ENCODE results near the gene TRPM1. TPM values are rescaled to one million over a fixed set of nuclear protein-coding genes. Genes with fewer than 3 reads are reported as not detected.

TRPM1 gene
- total RNA-seq, 1 donor from 2014 or later, result not detected

- H3K4me3 ChIP-seq (ENCODE audit: low read depth, low read length), result no peak overlapping the region
- no peaks in the 10 kb centered on the region for H3K36me3 ChIP-seq (ENCODE audit: control insufficient read depth, insufficient read depth, low read length)
- TF ChIP-seq, protein P1, sequence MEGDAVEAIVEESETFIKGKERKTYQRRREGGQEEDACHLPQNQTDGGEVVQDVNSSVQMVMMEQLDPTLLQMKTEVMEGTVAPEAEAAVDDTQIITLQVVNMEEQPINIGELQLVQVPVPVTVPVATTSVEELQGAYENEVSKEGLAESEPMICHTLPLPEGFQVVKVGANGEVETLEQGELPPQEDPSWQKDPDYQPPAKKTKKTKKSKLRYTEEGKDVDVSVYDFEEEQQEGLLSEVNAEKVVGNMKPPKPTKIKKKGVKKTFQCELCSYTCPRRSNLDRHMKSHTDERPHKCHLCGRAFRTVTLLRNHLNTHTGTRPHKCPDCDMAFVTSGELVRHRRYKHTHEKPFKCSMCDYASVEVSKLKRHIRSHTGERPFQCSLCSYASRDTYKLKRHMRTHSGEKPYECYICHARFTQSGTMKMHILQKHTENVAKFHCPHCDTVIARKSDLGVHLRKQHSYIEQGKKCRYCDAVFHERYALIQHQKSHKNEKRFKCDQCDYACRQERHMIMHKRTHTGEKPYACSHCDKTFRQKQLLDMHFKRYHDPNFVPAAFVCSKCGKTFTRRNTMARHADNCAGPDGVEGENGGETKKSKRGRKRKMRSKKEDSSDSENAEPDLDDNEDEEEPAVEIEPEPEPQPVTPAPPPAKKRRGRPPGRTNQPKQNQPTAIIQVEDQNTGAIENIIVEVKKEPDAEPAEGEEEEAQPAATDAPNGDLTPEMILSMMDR (IDR thresholded peaks at IDR 0.05; ENCODE audit: insufficient read depth, low read length, poor library complexity, severe bottlenecking), result no peak
- no peaks in the 10 kb centered on the region for H3K27me3 ChIP-seq (ENCODE audit: control insufficient read depth, insufficient read depth, low read length)
- DNase-seq (ENCODE audit: low read depth), result no peak
Measured at GRCh38 chr15:31086344-31086743, 15.2 kb downstream of the TRPM1 start.

DNA sequence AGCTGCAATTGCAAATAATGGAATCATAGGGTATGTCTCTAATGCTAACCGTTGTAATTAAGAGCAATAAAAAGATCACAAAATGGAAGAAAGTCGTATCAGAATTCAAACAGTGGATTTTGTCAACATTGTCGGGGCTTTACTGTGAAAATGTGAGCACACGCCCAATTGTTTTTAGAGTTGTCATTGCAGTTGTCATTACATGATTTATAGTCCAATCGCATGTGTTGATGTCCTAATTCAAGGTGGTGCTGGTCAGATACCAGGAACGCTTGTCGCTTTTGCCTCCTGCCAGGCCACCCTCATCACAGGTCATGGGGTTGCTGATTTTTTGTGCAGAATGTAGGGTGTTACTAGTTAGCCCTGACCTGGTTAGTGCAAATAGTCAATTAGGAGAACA is 16.2 kb downstream of the TRPM1 start:
- Histone ChIP-seq H3K27me3 (ENCODE audit: control insufficient read depth, insufficient read depth, low read length) (no peaks in the 10 kb centered on the region), H3K36me3 (ENCODE audit: control insufficient read depth, insufficient read depth, low read length) (no peaks in the 10 kb centered on the region), H3K4me3 (ENCODE audit: low read depth, low read length) (no peak overlapping the region)
- TF ChIP-seq, protein P1 (IDR thresholded peaks at IDR 0.05; ENCODE audit: insufficient read depth, low read length, poor library complexity, severe bottlenecking), result no peak
- DNase-seq (ENCODE audit: low read depth), result no peak

DNA sequence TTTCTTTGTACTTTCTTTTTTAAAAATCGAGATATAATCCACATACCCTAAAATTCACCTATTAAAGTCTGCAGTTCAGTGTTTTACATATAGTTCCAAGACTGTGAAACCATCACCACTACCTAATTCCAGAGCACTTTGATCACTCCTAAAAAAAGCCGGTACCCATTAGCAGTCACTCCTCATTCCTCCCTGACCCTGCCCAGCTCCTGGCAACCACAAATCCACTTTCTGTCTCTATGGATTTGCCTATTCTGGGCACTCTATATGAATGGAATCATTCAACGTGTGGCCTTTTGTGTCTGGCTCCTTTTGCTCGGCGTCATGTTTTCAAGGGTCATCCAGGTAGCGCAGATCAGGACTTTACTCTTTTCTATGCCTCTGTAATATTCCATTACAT is 17.3 kb downstream of the TRPM1 start:
- DNase-seq (ENCODE audit: low read depth), result no peak
- Histone ChIP-seq H3K27me3 (ENCODE audit: control insufficient read depth, insufficient read depth, low read length) (no peaks in the 10 kb centered on the region), H3K36me3 (ENCODE audit: control insufficient read depth, insufficient read depth, low read length) (no peaks in the 10 kb centered on the region), H3K4me3 (ENCODE audit: low read depth, low read length) (no peak overlapping the region)
- TF ChIP-seq, protein P1 (IDR thresholded peaks at IDR 0.05; ENCODE audit: insufficient read depth, low read length, poor library complexity, severe bottlenecking), result no peak

DNA sequence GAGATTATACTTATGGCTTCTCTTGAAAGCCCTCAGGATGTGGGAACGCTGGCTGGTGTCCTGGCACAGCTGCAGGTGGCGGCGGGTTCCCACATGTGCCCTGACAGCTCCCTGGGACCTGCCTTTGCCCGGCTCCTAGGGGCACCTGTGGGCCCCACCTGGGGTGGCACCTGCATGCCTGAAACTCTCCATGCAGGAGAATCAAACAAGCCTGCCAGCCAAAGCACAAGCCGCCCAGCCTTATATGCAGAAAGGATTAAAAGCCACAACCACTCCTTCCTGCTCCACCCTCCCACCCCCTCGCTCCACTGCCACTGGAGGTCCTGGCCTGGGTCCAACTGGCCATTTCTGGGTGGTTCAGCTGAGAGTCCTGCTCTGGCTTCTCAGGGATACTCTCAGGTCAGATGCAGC is 18.1 kb downstream of the TRPM1 start:
- no peaks in the 10 kb centered on the region for H3K36me3 ChIP-seq (ENCODE audit: control insufficient read depth, insufficient read depth, low read length)
- H3K4me3 ChIP-seq (ENCODE audit: low read depth, low read length), result no peak overlapping the region
- no peaks in the 10 kb centered on the region for H3K27me3 ChIP-seq (ENCODE audit: control insufficient read depth, insufficient read depth, low read length)
- no peak for DNase-seq (ENCODE audit: low read depth)
- TF ChIP-seq, protein P1 (IDR thresholded peaks at IDR 0.05; ENCODE audit: insufficient read depth, low read length, poor library complexity, severe bottlenecking), result no peak

DNA sequence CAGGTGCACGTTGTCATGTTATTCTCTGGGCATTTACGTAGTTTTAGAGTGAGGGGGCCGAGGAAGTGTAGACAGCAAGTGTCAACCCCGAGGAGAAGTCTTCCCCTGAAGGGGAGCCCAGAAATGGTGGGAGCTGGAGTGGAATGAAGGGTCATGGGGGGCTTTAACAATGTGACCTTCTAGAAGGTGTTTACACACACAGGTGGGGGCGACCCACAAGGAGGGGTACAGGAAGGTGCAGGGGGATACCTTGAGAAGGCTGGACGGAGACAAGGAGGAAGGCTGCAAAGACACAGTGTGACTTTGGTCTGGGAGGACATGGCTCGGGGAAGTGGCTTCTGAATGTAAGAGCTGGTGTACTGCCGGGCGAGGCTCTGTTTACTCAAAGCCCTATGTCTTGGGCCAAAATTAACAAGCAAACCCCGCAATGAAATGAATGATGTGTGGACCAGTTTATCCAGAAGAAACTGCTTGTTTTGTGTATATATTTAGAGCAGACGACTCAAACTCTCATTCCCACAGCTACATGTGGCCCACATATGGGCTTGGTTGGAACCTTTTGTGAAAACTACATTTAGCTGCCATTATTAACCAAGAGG is 18.7 kb downstream of the TRPM1 start:
- TF ChIP-seq, protein P1 (IDR thresholded peaks at IDR 0.05; ENCODE audit: insufficient read depth, low read length, poor library complexity, severe bottlenecking), result no peak
- no peaks in the 10 kb centered on the region for H3K36me3 ChIP-seq (ENCODE audit: control insufficient read depth, insufficient read depth, low read length)
- no peak for DNase-seq (ENCODE audit: low read depth)
- H3K27me3 ChIP-seq (ENCODE audit: control insufficient read depth, insufficient read depth, low read length), result no peaks in the 10 kb centered on the region
- H3K4me3 ChIP-seq (ENCODE audit: low read depth, low read length), result no peak overlapping the region

GRCh38 chr15:31081588-31082250 is 19.8 kb downstream of the TRPM1 start:
- TF ChIP-seq, protein P1 (IDR thresholded peaks at IDR 0.05; ENCODE audit: insufficient read depth, low read length, poor library complexity, severe bottlenecking), result no peak
- no peaks in the 10 kb centered on the region for H3K27me3 ChIP-seq (ENCODE audit: control insufficient read depth, insufficient read depth, low read length)
- H3K4me3 ChIP-seq (ENCODE audit: low read depth, low read length), result no peak overlapping the region
- H3K36me3 ChIP-seq (ENCODE audit: control insufficient read depth, insufficient read depth, low read length), result no peaks in the 10 kb centered on the region
- no peak for DNase-seq (ENCODE audit: low read depth)

Data from kidney epithelial cell (primary cell).